Kidney epithelial cell (primary cell): Measurements from ENCODE around the gene ASB16. TPM values are rescaled to one million over a fixed set of nuclear protein-coding genes. Genes with fewer than 3 reads are reported as not detected.
"Not testable (repeated sequence)": the region's sequence is repeated elsewhere in the genome, so short reads cannot be mapped to it uniquely, and the experiment has no call there.

Source experiments
- DNase-seq: peaks from one replicate; pipeline ENCODE4 v3.0.0-alpha.2; 2010; ENCODE audit warnings: low read depth
- H3K27me3 ChIP-seq: 2 replicates; pipeline ENCODE4 v1.6.0; 2011; ENCODE audit warnings: low read length; ENCODE audit not compliant: control insufficient read depth, insufficient read depth
- H3K36me3 ChIP-seq: 2 replicates; pipeline ENCODE4 v1.5.1; 2011; ENCODE audit warnings: low read length; ENCODE audit not compliant: control insufficient read depth, insufficient read depth
- H3K4me3 ChIP-seq: 2 replicates; pipeline ENCODE4 v1.5.1; 2011; ENCODE audit warnings: low read depth, mild to moderate bottlenecking, control low read depth, low read length
- total RNA-seq: library from RNA; depleted of rRNA; stranded (reverse); fragments of >200 nt; gene quantifications from 2 replicates; pipeline ENCODE4 v1.2.3, GENCODE V29; 2015
- TF ChIP-seq, protein P1 (sequence below): IDR thresholded peaks from 2 replicates; pipeline ENCODE4 v1.5.1; 2011; ENCODE audit warnings: mild to moderate bottlenecking, moderate library complexity, low read length, control low read depth, inconsistent platforms; ENCODE audit not compliant: insufficient read depth, poor library complexity, severe bottlenecking

ASB16 gene
- total RNA-seq, 1 donor from 2014 or later, result not detected

DNA sequence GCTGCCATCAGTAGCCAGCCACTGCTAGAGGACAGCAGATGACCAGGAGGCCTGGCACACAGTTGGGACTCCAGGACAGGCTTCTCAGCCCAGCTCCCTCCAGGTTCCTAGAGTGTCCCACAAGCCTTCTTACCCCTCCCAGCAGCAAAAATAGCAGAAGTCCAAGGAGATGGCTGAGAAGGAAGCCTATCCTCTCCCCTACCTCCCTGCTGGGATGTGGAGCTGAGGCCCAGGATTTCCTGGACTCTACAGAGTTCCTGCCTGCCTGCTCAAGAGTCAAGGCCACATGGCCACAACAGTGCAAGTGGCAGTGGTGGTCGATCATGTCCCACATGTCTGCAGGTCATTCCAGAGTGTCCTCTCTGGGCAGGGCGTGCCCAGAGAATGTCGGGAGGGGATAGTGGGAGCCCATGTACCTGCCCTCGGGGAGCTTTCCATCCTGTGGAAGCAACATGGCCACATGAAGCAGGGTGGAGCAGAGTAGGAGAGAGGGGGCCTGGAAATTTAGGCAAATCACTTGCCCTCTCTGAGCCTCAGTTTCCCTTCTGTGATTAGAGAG lies 36.5 kb upstream of the ASB16 start:
- Histone ChIP-seq H3K4me3 (no peak overlapping the region), H3K36me3 (no peaks in the 10 kb centered on the region), H3K27me3 (no peaks in the 10 kb centered on the region)
- DNase-seq, result no peak
- TF ChIP-seq, protein P1, sequence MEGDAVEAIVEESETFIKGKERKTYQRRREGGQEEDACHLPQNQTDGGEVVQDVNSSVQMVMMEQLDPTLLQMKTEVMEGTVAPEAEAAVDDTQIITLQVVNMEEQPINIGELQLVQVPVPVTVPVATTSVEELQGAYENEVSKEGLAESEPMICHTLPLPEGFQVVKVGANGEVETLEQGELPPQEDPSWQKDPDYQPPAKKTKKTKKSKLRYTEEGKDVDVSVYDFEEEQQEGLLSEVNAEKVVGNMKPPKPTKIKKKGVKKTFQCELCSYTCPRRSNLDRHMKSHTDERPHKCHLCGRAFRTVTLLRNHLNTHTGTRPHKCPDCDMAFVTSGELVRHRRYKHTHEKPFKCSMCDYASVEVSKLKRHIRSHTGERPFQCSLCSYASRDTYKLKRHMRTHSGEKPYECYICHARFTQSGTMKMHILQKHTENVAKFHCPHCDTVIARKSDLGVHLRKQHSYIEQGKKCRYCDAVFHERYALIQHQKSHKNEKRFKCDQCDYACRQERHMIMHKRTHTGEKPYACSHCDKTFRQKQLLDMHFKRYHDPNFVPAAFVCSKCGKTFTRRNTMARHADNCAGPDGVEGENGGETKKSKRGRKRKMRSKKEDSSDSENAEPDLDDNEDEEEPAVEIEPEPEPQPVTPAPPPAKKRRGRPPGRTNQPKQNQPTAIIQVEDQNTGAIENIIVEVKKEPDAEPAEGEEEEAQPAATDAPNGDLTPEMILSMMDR, result no peak

DNA sequence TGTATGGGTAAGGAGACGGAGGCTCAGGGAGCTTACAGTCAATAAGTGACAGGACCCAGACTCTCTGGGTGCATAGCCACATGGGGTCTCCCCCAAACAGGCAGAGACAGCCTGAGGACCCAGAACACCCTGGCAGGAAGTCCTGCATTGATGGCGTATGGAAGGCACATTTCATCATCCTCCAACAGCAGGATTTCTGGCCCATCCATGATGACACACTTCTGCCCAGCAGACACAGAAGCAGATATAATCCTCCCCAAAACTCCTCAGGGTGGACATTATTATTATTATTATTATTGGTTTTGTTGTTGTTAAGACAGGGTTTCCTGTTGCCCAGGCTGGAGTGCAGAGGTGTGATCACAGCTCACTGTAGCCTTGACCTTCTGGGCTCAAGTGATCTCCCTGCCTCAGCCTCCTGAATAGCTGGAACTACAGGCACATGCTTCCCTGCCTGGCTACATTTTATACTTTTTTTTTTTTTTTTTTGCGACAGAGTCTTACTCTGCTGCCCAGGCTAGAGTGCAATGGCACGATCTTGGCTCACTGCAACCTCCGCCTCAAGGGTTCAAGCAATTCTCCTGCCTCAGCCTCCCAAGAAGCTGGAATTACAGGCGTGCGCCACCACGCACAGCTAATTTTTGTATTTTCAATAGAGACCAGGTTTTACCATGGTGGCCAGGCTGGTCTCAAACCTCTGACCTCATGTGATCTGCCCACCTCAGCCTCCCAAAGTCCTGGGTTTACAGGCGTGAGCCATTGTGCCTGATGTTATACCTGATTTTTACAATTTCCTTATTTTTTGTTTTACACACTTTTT lies 35.5 kb upstream of the ASB16 start:
- Histone ChIP-seq H3K27me3 (no peaks in the 10 kb centered on the region), H3K36me3 (no peaks in the 10 kb centered on the region), H3K4me3 (no peak overlapping the region)
- DNase-seq, result no peak
- TF ChIP-seq, protein P1, result no peak

DNA sequence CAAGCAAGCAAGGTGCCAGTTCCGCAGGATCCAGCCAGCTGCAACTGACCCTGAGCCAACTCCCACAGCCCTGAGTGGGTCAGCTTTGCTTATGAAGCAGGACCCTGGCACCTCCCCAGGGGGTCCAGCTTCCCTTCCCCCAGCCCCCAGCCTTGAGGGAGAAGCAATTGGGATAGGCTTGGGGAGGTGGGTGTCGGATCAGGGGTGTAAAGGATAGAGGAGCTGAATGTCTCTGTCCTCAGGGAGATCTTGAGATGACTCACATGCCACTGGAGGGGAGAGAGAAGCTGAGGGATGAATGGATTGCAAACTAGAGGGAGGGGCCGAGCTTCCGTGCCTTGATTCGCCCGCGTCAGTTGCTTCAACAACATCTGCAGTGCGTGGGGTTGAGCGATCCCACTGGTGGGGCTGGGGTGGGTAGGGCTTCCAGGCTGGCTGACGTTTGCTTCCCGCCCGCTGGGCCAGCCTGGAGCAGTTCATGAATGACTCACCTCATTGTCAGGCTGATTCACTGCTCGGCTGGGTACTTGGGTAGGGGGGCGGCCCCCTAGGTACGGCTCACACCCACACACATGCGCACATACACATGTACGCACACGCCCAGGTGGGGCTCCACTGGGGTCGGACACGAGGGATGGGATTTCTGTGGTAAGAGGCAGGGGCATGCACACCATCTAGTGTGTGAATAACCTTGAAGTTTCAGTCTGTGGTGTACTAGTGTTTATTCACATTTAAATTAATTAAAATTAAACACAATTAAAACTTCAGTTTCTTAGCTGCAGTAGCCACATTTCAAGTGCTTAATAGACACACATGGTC lies 32.4 kb upstream of the ASB16 start:
- Histone ChIP-seq H3K27me3 (no peaks in the 10 kb centered on the region), H3K4me3 (no peak overlapping the region), H3K36me3 (no peaks in the 10 kb centered on the region)
- TF ChIP-seq, protein P1, result no peak
- peak; percentile 98 for DNase-seq

DNA sequence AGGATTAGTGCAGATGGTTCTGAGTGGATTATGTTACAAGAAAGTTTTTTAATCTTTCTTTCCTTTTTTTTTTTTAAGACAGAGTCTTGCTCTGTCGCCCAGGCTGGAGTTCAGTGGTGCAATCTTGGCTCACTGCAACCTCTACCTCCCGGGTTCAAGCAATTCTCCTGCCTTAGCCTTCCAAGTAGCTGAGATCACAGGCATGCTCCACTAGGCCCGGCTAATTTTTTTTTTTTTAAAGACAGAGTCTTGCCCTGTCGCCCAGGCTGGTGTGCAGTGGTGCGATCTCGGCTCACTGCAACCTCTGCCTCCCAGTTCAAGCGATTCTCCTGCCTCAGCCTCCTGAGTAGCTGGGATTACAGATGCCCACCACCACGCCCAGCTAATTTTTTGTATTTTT lies 26.6 kb upstream of the ASB16 start:
- not testable (repeated sequence) for H3K27me3 ChIP-seq, H3K36me3 ChIP-seq

DNA sequence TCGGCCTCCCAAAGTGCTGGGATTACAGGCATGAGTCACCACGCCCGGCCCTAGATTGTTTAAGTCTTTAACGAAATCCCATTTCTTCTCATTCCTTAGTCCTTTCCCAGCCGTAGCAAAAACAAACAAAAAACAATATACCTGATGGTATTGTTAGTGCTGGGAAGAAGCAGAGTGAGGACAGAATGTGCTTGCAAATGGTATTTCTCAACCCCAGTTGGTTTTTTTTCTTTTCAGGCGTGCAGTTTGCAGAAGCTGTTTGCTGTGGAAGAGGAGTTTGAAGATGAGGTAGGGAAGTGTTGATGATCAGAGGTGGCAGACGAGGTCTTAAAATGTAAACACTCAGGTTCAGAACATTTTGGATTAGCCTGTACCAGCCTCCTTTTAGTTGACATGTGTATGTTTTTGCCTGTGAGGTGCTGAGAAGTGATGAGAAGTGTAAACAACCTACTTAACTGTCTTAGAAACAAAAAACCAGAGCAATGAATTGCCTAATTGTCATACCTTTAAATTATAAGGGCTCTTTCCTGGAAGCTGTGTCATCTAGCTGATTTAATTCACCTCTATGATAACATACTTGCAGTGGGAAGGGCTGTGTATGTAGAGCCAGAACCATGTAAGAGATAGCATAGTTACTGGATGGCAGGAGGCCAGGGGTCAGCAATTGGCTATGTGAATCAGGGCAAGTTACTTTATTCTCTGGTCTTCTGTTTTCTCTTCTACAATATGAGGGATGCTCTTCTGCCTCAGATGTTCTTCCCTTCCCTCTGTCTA lies 25.4 kb upstream of the ASB16 start:
- TF ChIP-seq, protein P1, result no peak
- H3K4me3 ChIP-seq, result no peak overlapping the region
- H3K36me3 ChIP-seq, result peaks cover 1% of the 10 kb centered on the region
- DNase-seq, result no peak
- H3K27me3 ChIP-seq, result no peaks in the 10 kb centered on the region

More for the DNA sequence above, 26.6 kb upstream of the ASB16 start:
- DNase-seq, H3K4me3 ChIP-seq: not testable (repeated sequence)
